ENCODE results near the gene ELL. TPM values are rescaled to one million over a fixed set of nuclear protein-coding genes. Genes with fewer than 3 reads are reported as not detected.

ELL gene
- total RNA-seq, 3 donors from 2014 or later (not counting 1 experiment from before 2014, with no cell fraction given) = 61.1 to 64.3 (median 63.8) TPM

DNA sequence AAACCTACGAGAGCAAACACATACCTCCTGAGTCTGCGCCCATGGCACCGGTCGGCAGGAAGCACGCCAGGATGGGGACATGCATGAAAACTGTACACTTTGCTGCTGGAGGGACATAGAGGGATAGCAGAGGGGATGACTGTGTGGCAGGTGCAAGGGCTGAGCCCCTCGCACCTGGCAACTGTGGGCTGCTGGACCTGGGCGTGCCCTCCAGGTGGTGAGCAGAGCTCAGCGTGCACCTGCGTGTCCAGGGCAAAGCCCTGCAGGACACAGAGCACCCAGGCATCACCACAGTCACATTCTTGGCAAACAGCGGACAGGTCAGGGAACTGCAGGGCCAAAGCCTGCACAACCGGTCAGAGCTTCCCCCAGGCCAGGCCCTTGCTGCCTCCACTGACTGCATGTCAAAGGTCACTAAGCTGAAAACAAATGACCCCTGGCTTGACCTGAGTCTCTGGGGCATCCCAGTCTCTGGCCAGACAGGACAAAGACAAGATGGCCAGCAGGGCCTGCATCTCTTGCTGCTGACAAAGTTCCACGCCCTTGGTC is 75.0 kb downstream of the ELL start:
- H3K4me1 Mint-ChIP-seq = peaks cover 9 to 23% of the 10 kb centered on the region in 2 donors
- WGBS (ENCODE audit: insufficient coverage) = 91% methylated on average over 12 of the region's 12 CpGs
- no peak for ATAC-seq
- H3K36me3 ChIP-seq (ENCODE audit: control insufficient read depth, insufficient read depth, low read length) = peaks cover 68% of the 10 kb centered on the region
- peaks cover 4% of the 10 kb centered on the region in 2 donors for H3K9me3 Mint-ChIP-seq
- H3K27ac Mint-ChIP-seq = no peak overlapping the region
- no peak overlapping the region for H3K27ac ChIP-seq (ENCODE audit: low read length)
- intact Hi-C loops (cut with micrococcal nuclease) = no loop called here
- TF ChIP-seq, protein P1, sequence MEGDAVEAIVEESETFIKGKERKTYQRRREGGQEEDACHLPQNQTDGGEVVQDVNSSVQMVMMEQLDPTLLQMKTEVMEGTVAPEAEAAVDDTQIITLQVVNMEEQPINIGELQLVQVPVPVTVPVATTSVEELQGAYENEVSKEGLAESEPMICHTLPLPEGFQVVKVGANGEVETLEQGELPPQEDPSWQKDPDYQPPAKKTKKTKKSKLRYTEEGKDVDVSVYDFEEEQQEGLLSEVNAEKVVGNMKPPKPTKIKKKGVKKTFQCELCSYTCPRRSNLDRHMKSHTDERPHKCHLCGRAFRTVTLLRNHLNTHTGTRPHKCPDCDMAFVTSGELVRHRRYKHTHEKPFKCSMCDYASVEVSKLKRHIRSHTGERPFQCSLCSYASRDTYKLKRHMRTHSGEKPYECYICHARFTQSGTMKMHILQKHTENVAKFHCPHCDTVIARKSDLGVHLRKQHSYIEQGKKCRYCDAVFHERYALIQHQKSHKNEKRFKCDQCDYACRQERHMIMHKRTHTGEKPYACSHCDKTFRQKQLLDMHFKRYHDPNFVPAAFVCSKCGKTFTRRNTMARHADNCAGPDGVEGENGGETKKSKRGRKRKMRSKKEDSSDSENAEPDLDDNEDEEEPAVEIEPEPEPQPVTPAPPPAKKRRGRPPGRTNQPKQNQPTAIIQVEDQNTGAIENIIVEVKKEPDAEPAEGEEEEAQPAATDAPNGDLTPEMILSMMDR (IDR thresholded peaks at IDR 0.05) = no peak
- no peaks in the 10 kb centered on the region for H3K27me3 Mint-ChIP-seq (ENCODE audit: low read depth in 2 of 2)
- no peaks in the 10 kb centered on the region for H3K36me3 Mint-ChIP-seq
- H3K4me1 ChIP-seq (ENCODE audit: control insufficient read depth, insufficient read depth, low read length) = peaks cover 14% of the 10 kb centered on the region
- H3K27me3 ChIP-seq (ENCODE audit: control insufficient read depth, insufficient read depth, low read length) = no peaks in the 10 kb centered on the region
- no peak for DNase-seq
- H3K4me3 Mint-ChIP-seq = no peak overlapping the region
- peaks cover 6% of the 10 kb centered on the region for H3K9me3 ChIP-seq (ENCODE audit: control insufficient read depth, insufficient read depth, low read length)
- H3K4me3 ChIP-seq (ENCODE audit: low read length) = no peak overlapping the region

DNA sequence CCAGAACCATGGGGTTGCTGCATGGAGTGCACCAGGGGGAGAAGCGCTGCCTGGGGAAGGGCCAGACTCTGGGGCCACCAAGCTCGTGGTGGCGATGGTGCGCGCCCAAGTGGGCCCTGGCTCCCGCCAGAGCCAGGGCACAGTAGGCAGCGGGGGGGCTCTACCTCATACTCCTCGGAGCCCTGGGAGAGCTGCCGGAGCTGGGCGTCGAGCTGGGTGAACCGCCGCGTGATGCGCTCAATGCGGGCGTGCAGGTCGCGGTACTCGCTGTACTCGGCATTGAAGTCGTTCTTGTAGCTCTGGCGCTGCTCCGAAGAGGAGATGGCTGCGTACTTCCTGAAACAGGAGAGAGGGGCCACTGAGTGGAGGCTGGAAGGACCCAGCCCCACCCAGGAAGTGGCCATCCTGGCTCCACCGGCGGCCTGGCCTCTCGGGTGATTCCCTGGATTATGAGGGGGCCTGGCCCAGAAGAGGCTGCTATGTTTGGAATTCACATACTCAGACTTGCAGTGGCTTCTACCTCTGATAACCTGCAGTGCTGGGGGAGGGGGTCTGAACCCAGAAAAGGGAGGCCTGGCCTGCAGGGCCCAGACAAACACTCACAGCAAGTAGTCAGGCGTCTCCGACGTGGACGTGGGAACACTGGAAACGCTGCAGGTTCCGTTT is 75.6 kb downstream of the ELL start:
- no peak overlapping the region for H3K27ac Mint-ChIP-seq
- H3K27me3 ChIP-seq (ENCODE audit: control insufficient read depth, insufficient read depth, low read length) = no peaks in the 10 kb centered on the region
- H3K4me1 Mint-ChIP-seq = peaks cover 9 to 29% of the 10 kb centered on the region in 2 donors
- no peaks in the 10 kb centered on the region for H3K27me3 Mint-ChIP-seq (ENCODE audit: low read depth in 2 of 2)
- H3K36me3 ChIP-seq (ENCODE audit: control insufficient read depth, insufficient read depth, low read length) = peaks cover 62% of the 10 kb centered on the region
- H3K4me3 ChIP-seq (ENCODE audit: low read length) = no peak overlapping the region
- TF ChIP-seq, protein P1 (IDR thresholded peaks at IDR 0.05) = no peak
- H3K9me3 ChIP-seq (ENCODE audit: control insufficient read depth, insufficient read depth, low read length) = peaks cover 8% of the 10 kb centered on the region
- ATAC-seq (no peak), DNase-seq (no peak)
- no peak overlapping the region for H3K27ac ChIP-seq (ENCODE audit: low read length)
- no peak overlapping the region for H3K4me3 Mint-ChIP-seq
- peaks cover 19% of the 10 kb centered on the region for H3K4me1 ChIP-seq (ENCODE audit: control insufficient read depth, insufficient read depth, low read length)
- intact Hi-C loops (cut with micrococcal nuclease) = no loop called here
- peaks cover 4% of the 10 kb centered on the region in 2 donors for H3K9me3 Mint-ChIP-seq
- WGBS (ENCODE audit: insufficient coverage) = 95% methylated on average over 34 of the region's 34 CpGs
- H3K36me3 Mint-ChIP-seq = no peaks in the 10 kb centered on the region

DNA sequence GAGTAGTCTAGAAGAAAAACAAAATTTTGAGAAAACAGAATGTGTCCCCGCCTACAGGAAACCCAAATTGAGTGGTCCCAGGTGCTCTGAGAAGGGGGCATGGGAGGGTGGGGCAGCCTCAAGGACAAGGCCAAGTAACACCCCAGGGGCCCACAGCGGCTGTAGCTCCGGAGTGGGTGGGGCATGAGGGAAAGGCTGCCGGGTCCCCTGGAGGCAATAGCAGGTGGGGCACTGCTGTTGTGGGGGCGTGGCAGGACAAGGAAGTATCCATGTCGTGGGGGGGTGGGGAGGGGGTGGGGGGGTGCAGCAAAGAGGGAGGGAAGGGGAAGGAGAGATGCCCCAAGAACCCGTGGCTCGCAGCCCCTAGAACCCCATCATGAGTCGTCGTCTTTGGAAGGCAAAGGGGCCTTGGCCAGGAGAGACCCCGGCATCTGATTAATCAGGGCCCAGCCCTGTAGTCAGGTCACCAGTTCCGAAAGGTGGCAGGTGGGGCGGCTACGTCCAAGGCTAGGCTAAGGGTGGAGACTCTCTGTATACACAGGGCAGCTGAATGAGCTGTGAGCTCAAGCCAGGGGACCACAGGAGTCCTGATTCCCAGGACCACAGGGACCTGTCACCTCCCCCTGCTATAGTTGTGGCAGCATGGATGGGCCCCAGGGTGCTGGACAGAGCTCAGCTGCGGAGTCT is 76.5 kb downstream of the ELL start:
- Histone ChIP-seq H3K4me1 (ENCODE audit: control insufficient read depth, insufficient read depth, low read length) (peaks cover 14% of the 10 kb centered on the region), H3K27ac (ENCODE audit: low read length) (no peak overlapping the region), H3K9me3 (ENCODE audit: control insufficient read depth, insufficient read depth, low read length) (peaks cover 8% of the 10 kb centered on the region), H3K36me3 (ENCODE audit: control insufficient read depth, insufficient read depth, low read length) (peaks cover 58% of the 10 kb centered on the region), H3K27me3 (ENCODE audit: control insufficient read depth, insufficient read depth, low read length) (no peaks in the 10 kb centered on the region), H3K4me3 (ENCODE audit: low read length) (no peak overlapping the region)
- no peak overlapping the region for H3K27ac Mint-ChIP-seq
- WGBS (ENCODE audit: insufficient coverage) = 89% methylated on average over 13 of the region's 15 CpGs
- ATAC-seq (no peak), DNase-seq (no peak)
- H3K4me3 Mint-ChIP-seq = no peak overlapping the region
- H3K4me1 Mint-ChIP-seq = peaks cover 13 to 30% of the 10 kb centered on the region in 2 donors
- no peaks in the 10 kb centered on the region for H3K36me3 Mint-ChIP-seq
- intact Hi-C loops (cut with micrococcal nuclease) = no loop called here
- TF ChIP-seq, protein P1 (IDR thresholded peaks at IDR 0.05) = no peak
- no peaks in the 10 kb centered on the region for H3K27me3 Mint-ChIP-seq (ENCODE audit: low read depth in 2 of 2)
- peaks cover 4% of the 10 kb centered on the region in 2 donors for H3K9me3 Mint-ChIP-seq

Measured in natural killer cell (primary cell).